SK-N-DZ (cell line): Measurements from ENCODE around the gene CDC27.
A peak's percentile ranks its signal among the peaks of the same experiment; 100 is the strongest.
"Not testable (repeated sequence)": the region's sequence is repeated elsewhere in the genome, so short reads cannot be mapped to it uniquely, and the experiment has no call there.

Experiments used
- DNase-seq: peaks from one replicate; pipeline ENCODE4 v3.0.0-alpha.2; 2015; ENCODE audit warnings: low spot score

CDC27 gene

GRCh38 chr17:47197821-47198220 lies 8.7 kb upstream of the CDC27 start:
- DNase-seq: no peak

- DNase-seq: no peak
Observed at GRCh38 chr17:47193931-47194511, 4.9 kb upstream of the CDC27 start.

GRCh38 chr17:47192554-47192953 lies 3.5 kb upstream of the CDC27 start:
- no peak for DNase-seq

- DNase-seq: no peak
Observed at GRCh38 chr17:47190770-47191169, 1.7 kb upstream of the CDC27 start.

GRCh38 chr17:47190243-47190642 lies 1.1 kb upstream of the CDC27 start:
- DNase-seq: no peak

- DNase-seq: no peak
Observed at GRCh38 chr17:47189732-47190237, 690 bp upstream of the CDC27 start.

GRCh38 chr17:47188271-47188875 lies 722 bp downstream of the CDC27 start:
- DNase-seq: peak; percentile 35

GRCh38 chr17:47184681-47185080 lies 4.4 kb downstream of the CDC27 start:
- no peak for DNase-seq

GRCh38 chr17:47180988-47181387 lies 8.1 kb downstream of the CDC27 start:
- not testable (repeated sequence) for DNase-seq

- no peak for DNase-seq
Observed at GRCh38 chr17:47180337-47180736, 8.8 kb downstream of the CDC27 start.

GRCh38 chr17:47179141-47179540 lies 10.0 kb downstream of the CDC27 start:
- DNase-seq: no peak

GRCh38 chr17:47177261-47177660 lies 11.8 kb downstream of the CDC27 start:
- DNase-seq: no peak

- DNase-seq: peak; percentile 73
Observed at GRCh38 chr17:47176389-47176826, 12.7 kb downstream of the CDC27 start.

GRCh38 chr17:47174823-47175222 lies 14.3 kb downstream of the CDC27 start:
- not testable (repeated sequence) for DNase-seq

- no peak for DNase-seq
Observed at GRCh38 chr17:47172696-47173565, 16.2 kb downstream of the CDC27 start.

- DNase-seq: no peak
Observed at GRCh38 chr17:47170710-47171109, 18.4 kb downstream of the CDC27 start.

- not testable (repeated sequence) for DNase-seq
Observed at GRCh38 chr17:47168896-47169295, 20.2 kb downstream of the CDC27 start.

- DNase-seq: not testable (repeated sequence)
Observed at GRCh38 chr17:47166854-47167253, 22.2 kb downstream of the CDC27 start.

- DNase-seq: no peak
Observed at GRCh38 chr17:47165137-47165536, 24.0 kb downstream of the CDC27 start.

- no peak for DNase-seq
Observed at GRCh38 chr17:47164263-47164662, 24.8 kb downstream of the CDC27 start.

- no peak for DNase-seq
Observed at GRCh38 chr17:47162013-47162622, 27.0 kb downstream of the CDC27 start.

GRCh38 chr17:47159315-47159714 lies 29.8 kb downstream of the CDC27 start:
- no peak for DNase-seq
